Neural progenitor cell (in vitro differentiated cells): Measurements from ENCODE around the gene PCNX2. TPM values are rescaled to one million over a fixed set of nuclear protein-coding genes. Genes with fewer than 3 reads are reported as not detected.
A peak's percentile ranks its signal among the peaks of the same experiment; 100 is the strongest.

Experiments used
- DNase-seq: peaks from one replicate; pipeline ENCODE4 v3.0.0-alpha.2; 2016; ENCODE audit warnings: low spot score
- H2AFZ ChIP-seq: fragments of 200-600 bp; sonication (generic); replicated peaks from 2 replicates; pipeline ENCODE4 v1.6.1; 2016; ENCODE audit warnings: antibody characterized with exemption
- H3F3A ChIP-seq: fragments of 200-600 bp; sonication (generic); 2 replicates; pipeline ENCODE4 v1.6.1; 2016; ENCODE audit warnings: antibody characterized with exemption, low read depth
- H3K27ac ChIP-seq: fragments of 200-600 bp; sonication (generic); 2 replicates; pipeline ENCODE4 v1.5.1; 2016; ENCODE audit warnings: mild to moderate bottlenecking
- H3K27me3 ChIP-seq: fragments of 200-600 bp; sonication (generic); 2 replicates; pipeline ENCODE4 v1.6.1; 2016; ENCODE audit warnings: mild to moderate bottlenecking, moderate library complexity
- H3K36me3 ChIP-seq: fragments of 200-600 bp; sonication (generic); 2 replicates; pipeline ENCODE4 v1.5.1; 2016
- H3K4me1 ChIP-seq: fragments of 200-600 bp; sonication (generic); 2 replicates; pipeline ENCODE4 v1.6.1; 2016; ENCODE audit warnings: mixed run types
- H3K4me2 ChIP-seq: fragments of 200-600 bp; sonication (generic); 2 replicates; pipeline ENCODE4 v1.6.1; 2016
- H3K4me3 ChIP-seq: fragments of 200-600 bp; sonication (generic); 2 replicates; pipeline ENCODE4 v1.5.1; 2016
- H3K79me2 ChIP-seq: fragments of 200-600 bp; sonication (generic); 2 replicates; pipeline ENCODE4 v1.6.1; 2016; ENCODE audit warnings: low read depth
- H3K9ac ChIP-seq: fragments of 200-600 bp; sonication (generic); 2 replicates; pipeline ENCODE4 v1.6.1; 2016
- H3K9me3 ChIP-seq: fragments of 200-600 bp; sonication (generic); 2 replicates; pipeline ENCODE4 v1.5.1; 2016; ENCODE audit warnings: low read depth
- H4K20me1 ChIP-seq: fragments of 200-600 bp; sonication (generic); 2 replicates; pipeline ENCODE4 v1.6.1; 2016; ENCODE audit warnings: low read depth
- H3K27ac Mint-ChIP-seq: 3 replicates; pipeline ENCODE4 v1.8.0; 2021; ENCODE audit warnings: mixed read lengths
- H3K27me3 Mint-ChIP-seq: 2 replicates; pipeline ENCODE4 v1.8.0; 2022; ENCODE audit warnings: low read depth, mild to moderate bottlenecking, inconsistent platforms, moderate library complexity, mixed read lengths; ENCODE audit not compliant: insufficient read depth
- H3K36me3 Mint-ChIP-seq: 3 replicates; pipeline ENCODE4 v1.8.0; 2021; ENCODE audit warnings: mixed read lengths
- H3K4me1 Mint-ChIP-seq: 3 replicates; pipeline ENCODE4 v1.8.0; 2021; ENCODE audit warnings: mixed read lengths
- H3K4me3 Mint-ChIP-seq: 3 replicates; pipeline ENCODE4 v1.8.0; 2021; ENCODE audit warnings: mild to moderate bottlenecking, moderate library complexity, mixed read lengths
- H3K9me3 Mint-ChIP-seq: 3 replicates; pipeline ENCODE4 v1.8.0; 2020; ENCODE audit warnings: mixed read lengths
- CTCF ChIP-seq: fragments of 200-600 bp; sonication (generic); IDR thresholded peaks from 2 replicates; pipeline ENCODE4 v1.5.1; 2017; ENCODE audit warnings: antibody characterized with exemption, mild to moderate bottlenecking
- EZH2 ChIP-seq: fragments of 200-600 bp; sonication (generic); IDR thresholded peaks from 2 replicates; pipeline ENCODE4 v1.6.1; 2017; ENCODE audit warnings: antibody characterized with exemption, mild to moderate bottlenecking, moderate library complexity
- EZH2phosphoT487 ChIP-seq: fragments of 200-600 bp; sonication (generic); IDR thresholded peaks from 2 replicates; pipeline ENCODE4 v1.6.1; 2017; ENCODE audit warnings: antibody characterized with exemption
- total RNA-seq: library from RNA; depleted of rRNA; stranded (reverse); fragments of >200 nt; gene quantifications from 2 replicates; pipeline ENCODE4 v1.2.3, GENCODE V29; 2015; ENCODE audit warnings: low replicate concordance

PCNX2 gene
- total RNA-seq, 1 donor from 2014 or later, result 30.8 TPM

- Mint-ChIP-seq H3K27me3 (peaks cover 2% of the 10 kb centered on the region), H3K9me3 (no peaks in the 10 kb centered on the region), H3K4me3 (no peak overlapping the region), H3K4me1 (peaks cover 33% of the 10 kb centered on the region), H3K36me3 (peaks cover 2% of the 10 kb centered on the region), H3K27ac (peak overlapping the region; percentile 0)
- H3K36me3 ChIP-seq, result no peaks in the 10 kb centered on the region
- H3K27ac ChIP-seq, result no peak overlapping the region
- peaks cover 20% of the 10 kb centered on the region for H3K4me1 ChIP-seq
- H3K27me3 ChIP-seq, result no peaks in the 10 kb centered on the region
- H2AFZ ChIP-seq, result no peak overlapping the region
- no peaks in the 10 kb centered on the region for H4K20me1 ChIP-seq
- peak overlapping the region; percentile 40 for H3K4me2 ChIP-seq
- DNase-seq, result no peak
- no peak overlapping the region for H3K4me3 ChIP-seq
- no peaks in the 10 kb centered on the region for H3K9me3 ChIP-seq
- H3F3A ChIP-seq, result peaks cover 8% of the 10 kb centered on the region
- no peaks in the 10 kb centered on the region for H3K79me2 ChIP-seq
- TF ChIP-seq CTCF (no peak), EZH2phosphoT487 (no peak), EZH2 (no peak)
- H3K9ac ChIP-seq, result no peak overlapping the region
Measured at GRCh38 chr1:233019778-233020325, 275.7 kb downstream of the PCNX2 start.

- Histone ChIP-seq H3K27ac (no peak overlapping the region), H3K4me2 (no peak overlapping the region), H3K27me3 (no peaks in the 10 kb centered on the region), H3K79me2 (no peaks in the 10 kb centered on the region), H3K36me3 (no peaks in the 10 kb centered on the region), H3K9me3 (no peaks in the 10 kb centered on the region), H2AFZ (no peak overlapping the region), H3K4me1 (peaks cover 20% of the 10 kb centered on the region), H3K9ac (no peak overlapping the region), H4K20me1 (no peaks in the 10 kb centered on the region), H3F3A (peaks cover 8% of the 10 kb centered on the region), H3K4me3 (no peak overlapping the region)
- Mint-ChIP-seq H3K4me3 (no peak overlapping the region), H3K27me3 (peaks cover 2% of the 10 kb centered on the region), H3K27ac (no peak overlapping the region), H3K9me3 (no peaks in the 10 kb centered on the region), H3K36me3 (peaks cover 2% of the 10 kb centered on the region), H3K4me1 (peaks cover 33% of the 10 kb centered on the region)
- TF ChIP-seq EZH2 (no peak), EZH2phosphoT487 (no peak), CTCF (no peak)
- no peak for DNase-seq
Measured at GRCh38 chr1:233019083-233019482, 276.4 kb downstream of the PCNX2 start.

- no peak for DNase-seq
- H3K4me1 ChIP-seq, result peaks cover 20% of the 10 kb centered on the region
- peaks cover 8% of the 10 kb centered on the region for H3F3A ChIP-seq
- H3K27me3 ChIP-seq, result no peaks in the 10 kb centered on the region
- no peak overlapping the region for H2AFZ ChIP-seq
- no peaks in the 10 kb centered on the region for H3K36me3 ChIP-seq
- no peak overlapping the region for H3K4me3 ChIP-seq
- no peak overlapping the region for H3K4me2 ChIP-seq
- no peak overlapping the region for H3K4me3 Mint-ChIP-seq
- peaks cover 2% of the 10 kb centered on the region for H3K27me3 Mint-ChIP-seq
- H3K79me2 ChIP-seq, result no peaks in the 10 kb centered on the region
- H3K9me3 ChIP-seq, result no peaks in the 10 kb centered on the region
- H3K36me3 Mint-ChIP-seq, result peaks cover 9% of the 10 kb centered on the region
- peaks cover 33% of the 10 kb centered on the region for H3K4me1 Mint-ChIP-seq
- H3K9me3 Mint-ChIP-seq, result no peaks in the 10 kb centered on the region
- no peak overlapping the region for H3K27ac Mint-ChIP-seq
- H4K20me1 ChIP-seq, result no peaks in the 10 kb centered on the region
- TF ChIP-seq EZH2 (no peak), CTCF (no peak), EZH2phosphoT487 (no peak)
- no peak overlapping the region for H3K9ac ChIP-seq
- H3K27ac ChIP-seq, result no peak overlapping the region
Measured at GRCh38 chr1:233016798-233017197, 278.7 kb downstream of the PCNX2 start.
